WERI-Rb-1 (cell line): ENCODE measurements around the gene ZNF844.
"Not testable (repeated sequence)": the region's sequence is repeated elsewhere in the genome, so short reads cannot be mapped to it uniquely, and the experiment has no call there.

Experiments
- DNase-seq: peaks from one replicate; pipeline ENCODE4 v3.0.0-alpha.2; 2020
- H3K27ac ChIP-seq: fragments of 250-450 bp; sonication (Bioruptor Pico); 2 replicates; pipeline ENCODE4 v1.5.1; 2020; ENCODE audit warnings: mild to moderate bottlenecking, moderate library complexity
- H3K27me3 ChIP-seq: fragments of 250-450 bp; sonication (Bioruptor Pico); 2 replicates; pipeline ENCODE4 v1.5.1; 2021; ENCODE audit warnings: mild to moderate bottlenecking, low read depth, moderate library complexity; ENCODE audit not compliant: insufficient read depth, severe bottlenecking
- H3K36me3 ChIP-seq: fragments of 250-450 bp; sonication (Bioruptor Pico); 2 replicates; pipeline ENCODE4 v1.5.1; 2020; ENCODE audit warnings: mild to moderate bottlenecking, moderate library complexity
- H3K4me3 ChIP-seq: 2 replicates; pipeline ENCODE4 v1.5.1; 2011; ENCODE audit warnings: low read depth, mild to moderate bottlenecking, control low read depth, low read length
- H3K9me3 ChIP-seq: fragments of 250-450 bp; sonication (Bioruptor Pico); 2 replicates; pipeline ENCODE4 v1.5.1; 2021; ENCODE audit warnings: mild to moderate bottlenecking, moderate library complexity; ENCODE audit not compliant: severe bottlenecking
- TF ChIP-seq, protein P1 (sequence below): IDR thresholded peaks from 2 replicates; pipeline ENCODE4 v1.5.1; 2011; ENCODE audit warnings: low read depth, mild to moderate bottlenecking, control low read depth, inconsistent platforms, low read length

Gene ZNF844

DNA sequence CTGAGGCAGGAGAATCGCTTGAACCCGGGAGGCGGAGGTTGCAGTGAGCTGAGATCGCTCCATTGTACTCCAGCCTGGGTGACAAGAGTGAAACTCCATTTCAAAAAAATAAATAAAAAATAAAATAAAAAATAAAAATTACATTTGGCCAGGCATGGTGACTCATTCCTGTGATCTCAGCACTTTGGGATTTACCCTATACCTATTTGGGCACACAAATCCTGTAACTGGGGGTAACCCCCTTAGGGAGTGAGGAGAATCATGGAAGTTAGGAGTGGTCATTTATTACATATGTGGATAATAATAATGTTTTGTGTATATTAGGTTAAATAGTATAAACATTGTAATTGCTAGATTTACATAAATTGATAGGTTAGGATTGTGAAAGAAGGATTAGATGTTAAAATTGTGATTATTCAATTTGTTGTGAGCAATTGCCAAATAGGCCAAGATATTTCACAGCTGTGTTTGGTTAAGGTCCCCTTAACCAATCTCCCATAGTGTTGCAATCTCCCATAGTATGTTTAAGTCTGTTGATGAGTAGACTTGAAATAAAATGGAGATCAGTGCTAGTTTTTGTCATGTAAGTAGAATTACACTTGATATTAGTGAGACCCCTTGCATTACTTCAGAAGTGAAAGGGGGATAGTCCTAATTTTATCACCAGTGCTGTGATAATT lies 30.7 kb downstream of the ZNF844 start:
- Histone ChIP-seq H3K9me3 (no peaks in the 10 kb centered on the region), H3K4me3 (no peak overlapping the region), H3K27ac (no peak overlapping the region), H3K36me3 (no peaks in the 10 kb centered on the region), H3K27me3 (no peaks in the 10 kb centered on the region)
- no peak for DNase-seq
- TF ChIP-seq, protein P1, sequence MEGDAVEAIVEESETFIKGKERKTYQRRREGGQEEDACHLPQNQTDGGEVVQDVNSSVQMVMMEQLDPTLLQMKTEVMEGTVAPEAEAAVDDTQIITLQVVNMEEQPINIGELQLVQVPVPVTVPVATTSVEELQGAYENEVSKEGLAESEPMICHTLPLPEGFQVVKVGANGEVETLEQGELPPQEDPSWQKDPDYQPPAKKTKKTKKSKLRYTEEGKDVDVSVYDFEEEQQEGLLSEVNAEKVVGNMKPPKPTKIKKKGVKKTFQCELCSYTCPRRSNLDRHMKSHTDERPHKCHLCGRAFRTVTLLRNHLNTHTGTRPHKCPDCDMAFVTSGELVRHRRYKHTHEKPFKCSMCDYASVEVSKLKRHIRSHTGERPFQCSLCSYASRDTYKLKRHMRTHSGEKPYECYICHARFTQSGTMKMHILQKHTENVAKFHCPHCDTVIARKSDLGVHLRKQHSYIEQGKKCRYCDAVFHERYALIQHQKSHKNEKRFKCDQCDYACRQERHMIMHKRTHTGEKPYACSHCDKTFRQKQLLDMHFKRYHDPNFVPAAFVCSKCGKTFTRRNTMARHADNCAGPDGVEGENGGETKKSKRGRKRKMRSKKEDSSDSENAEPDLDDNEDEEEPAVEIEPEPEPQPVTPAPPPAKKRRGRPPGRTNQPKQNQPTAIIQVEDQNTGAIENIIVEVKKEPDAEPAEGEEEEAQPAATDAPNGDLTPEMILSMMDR: no peak

GRCh38 chr19:12098040-12098439 lies 33.5 kb downstream of the ZNF844 start:
- TF ChIP-seq, protein P1: no peak
- Histone ChIP-seq H3K27ac (no peak overlapping the region), H3K9me3 (no peaks in the 10 kb centered on the region), H3K27me3 (no peaks in the 10 kb centered on the region), H3K36me3 (no peaks in the 10 kb centered on the region), H3K4me3 (no peak overlapping the region)
- DNase-seq: no peak

DNA sequence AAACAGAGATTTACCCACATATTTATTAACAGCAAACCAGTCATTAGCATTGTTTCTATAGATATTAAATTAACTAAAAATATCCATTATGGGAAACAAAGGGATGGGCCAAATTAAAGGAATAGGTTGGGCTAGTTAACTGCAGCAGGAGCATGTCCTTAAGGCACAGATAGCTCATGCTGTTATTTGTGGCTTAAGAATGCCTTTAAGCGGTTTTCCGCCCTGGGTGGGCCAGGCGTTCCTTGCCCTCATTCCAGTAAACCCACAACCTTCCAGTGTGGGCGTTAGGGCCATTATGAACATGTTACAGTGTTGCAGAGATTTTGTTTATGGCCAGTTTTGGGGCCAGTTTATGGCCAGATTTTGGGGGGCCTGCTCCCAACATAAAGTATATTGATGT lies 39.4 kb downstream of the ZNF844 start:
- not testable (repeated sequence) for H3K9me3 ChIP-seq, H3K27ac ChIP-seq, H3K36me3 ChIP-seq, H3K4me3 ChIP-seq, H3K27me3 ChIP-seq, DNase-seq

- Histone ChIP-seq H3K36me3 (no peaks in the 10 kb centered on the region), H3K9me3 (no peaks in the 10 kb centered on the region)
These were observed 46.6 kb downstream of the ZNF844 start for GRCh38 chr19:12111176-12111575.

DNA sequence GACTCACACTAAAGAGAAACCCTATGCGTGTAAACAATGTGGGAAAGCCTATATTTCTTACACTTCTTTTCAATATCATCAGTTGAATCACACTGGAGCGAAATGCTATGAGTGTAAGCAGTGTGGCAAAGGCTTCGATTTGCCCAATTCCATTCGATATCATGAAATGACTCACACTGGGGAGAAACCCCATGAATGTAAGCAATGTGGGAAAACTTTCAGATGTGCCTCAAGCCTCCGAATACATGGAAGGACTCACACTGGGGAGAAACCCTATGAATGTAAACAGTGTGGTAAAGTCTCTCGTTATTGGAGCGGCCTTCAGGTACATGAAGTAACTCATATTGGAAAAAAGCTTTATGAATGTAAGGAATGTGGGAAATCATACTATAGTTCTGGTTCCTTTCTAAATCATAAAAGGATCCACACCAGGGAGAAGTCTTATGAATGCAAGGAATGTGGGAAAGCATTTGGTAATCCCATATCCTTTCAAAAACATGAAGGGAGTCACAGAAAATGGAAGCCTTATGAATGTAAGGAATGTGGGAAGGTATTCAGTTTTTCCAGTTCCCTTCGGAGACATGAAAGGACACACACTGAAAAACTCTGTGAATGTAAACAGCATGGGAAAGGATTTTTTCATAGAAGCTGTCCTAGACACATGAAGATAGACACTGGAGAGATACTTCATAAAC lies 47.6 kb downstream of the ZNF844 start:
- Histone ChIP-seq H3K4me3 (no peak overlapping the region), H3K9me3 (no peaks in the 10 kb centered on the region), H3K36me3 (no peaks in the 10 kb centered on the region), H3K27me3 (no peaks in the 10 kb centered on the region), H3K27ac (no peak overlapping the region)
- TF ChIP-seq, protein P1: no peak
- no peak for DNase-seq

More at GRCh38 chr19:12111176-12111575, 46.6 kb downstream of the ZNF844 start:
- no peak for DNase-seq
- H3K27me3 ChIP-seq: no peaks in the 10 kb centered on the region
- no peak overlapping the region for H3K27ac ChIP-seq
- TF ChIP-seq, protein P1: no peak
- no peak overlapping the region for H3K4me3 ChIP-seq

DNA sequence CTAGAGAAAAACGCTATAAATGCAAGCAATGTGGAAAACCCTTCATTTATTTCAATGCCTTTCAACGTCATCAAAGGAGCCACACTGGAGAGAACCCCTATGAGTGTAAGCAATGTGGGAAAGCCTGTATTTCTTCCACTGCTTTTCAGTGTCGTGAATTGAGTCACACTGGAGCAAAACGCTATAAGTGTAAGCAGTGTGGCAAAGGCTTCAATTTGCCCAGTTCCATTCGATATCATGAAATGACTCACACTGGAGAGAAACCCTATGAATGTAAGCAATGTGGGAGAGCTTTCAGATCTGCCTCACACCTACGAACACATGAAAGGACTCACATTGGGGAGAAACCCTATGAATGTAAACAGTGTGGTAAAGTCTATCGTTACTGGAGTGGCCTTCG lies 48.2 kb downstream of the ZNF844 start:
- Histone ChIP-seq H3K27ac (no peak overlapping the region), H3K36me3 (no peaks in the 10 kb centered on the region), H3K4me3 (no peak overlapping the region), H3K9me3 (no peaks in the 10 kb centered on the region), H3K27me3 (no peaks in the 10 kb centered on the region)
- TF ChIP-seq, protein P1: no peak
- no peak for DNase-seq
